ENCODE measurements around the gene ZBTB24.

Gene ZBTB24

GRCh38 chr6:109453594-109454495 is 29.2 kb downstream of the ZBTB24 start:
- TF ChIP-seq CTCF (IDR thresholded peaks at IDR 0.05; ENCODE audit: low read depth, low read length) = no peak
- peak; percentile 51 to 58 for DNase-seq (ENCODE audit: low read depth in 2 of 2)
- peak overlapping the region; percentile 89 to 91 for H3K4me3 ChIP-seq (replicated peaks in 1 of 2; ENCODE audit: low read depth in 2 of 2, low read length in 2 of 2)

GRCh38 chr6:109453156-109453555 is 29.9 kb downstream of the ZBTB24 start:
- no peak for DNase-seq (ENCODE audit: low read depth in 2 of 2)
- no peak overlapping the region for H3K4me3 ChIP-seq (replicated peaks in 1 of 2; ENCODE audit: low read depth in 2 of 2, low read length in 2 of 2)
- no peak for TF ChIP-seq CTCF (IDR thresholded peaks at IDR 0.05; ENCODE audit: low read depth, low read length)

- no peak for TF ChIP-seq CTCF (IDR thresholded peaks at IDR 0.05; ENCODE audit: low read depth, low read length)
- no peak overlapping the region for H3K4me3 ChIP-seq (replicated peaks in 1 of 2; ENCODE audit: low read depth in 2 of 2, low read length in 2 of 2)
- no peak for DNase-seq (ENCODE audit: low read depth in 2 of 2)
Measured at GRCh38 chr6:109452181-109452580, 30.8 kb downstream of the ZBTB24 start.

- no peak for TF ChIP-seq CTCF (IDR thresholded peaks at IDR 0.05; ENCODE audit: low read depth, low read length)
- no peak for DNase-seq (ENCODE audit: low read depth in 2 of 2)
Measured at GRCh38 chr6:109451376-109451775, 31.6 kb downstream of the ZBTB24 start.

GRCh38 chr6:109450801-109451200 is 32.2 kb downstream of the ZBTB24 start:
- no peak for DNase-seq (ENCODE audit: low read depth in 2 of 2)
- no peak for TF ChIP-seq CTCF (IDR thresholded peaks at IDR 0.05; ENCODE audit: low read depth, low read length)
- H3K4me3 ChIP-seq (replicated peaks in 1 of 2; ENCODE audit: low read depth in 2 of 2, low read length in 2 of 2) = no peak overlapping the region

More at GRCh38 chr6:109451376-109451775, 31.6 kb downstream of the ZBTB24 start:
- no peak overlapping the region for H3K4me3 ChIP-seq (replicated peaks in 1 of 2; ENCODE audit: low read depth in 2 of 2, low read length in 2 of 2)

GRCh38 chr6:109449795-109450673 is 33.0 kb downstream of the ZBTB24 start:
- no peak for TF ChIP-seq CTCF (IDR thresholded peaks at IDR 0.05; ENCODE audit: low read depth, low read length)
- no peak overlapping the region for H3K4me3 ChIP-seq (replicated peaks in 1 of 2; ENCODE audit: low read depth in 2 of 2, low read length in 2 of 2)
- DNase-seq (ENCODE audit: low read depth in 2 of 2) = no peak
